ENCODE data around the gene OLFML3.

The OLFML3 gene

GRCh38 chr1:113965703-113966412 is 13.4 kb upstream of the OLFML3 start:
- DNase-seq (ENCODE audit: low read depth): no peak
- H3K4me3 ChIP-seq (ENCODE audit: control insufficient read depth, low read depth, low read length): no peak overlapping the region
- TF ChIP-seq CTCF (conservative IDR thresholded peaks at IDR 0.05; ENCODE audit: control insufficient read depth, insufficient read depth, low read depth, low read length): no peak

GRCh38 chr1:113972954-113973353 is 6.3 kb upstream of the OLFML3 start:
- DNase-seq (ENCODE audit: low read depth): no peak
- no peak overlapping the region for H3K4me3 ChIP-seq (ENCODE audit: control insufficient read depth, low read depth, low read length)
- TF ChIP-seq CTCF (conservative IDR thresholded peaks at IDR 0.05; ENCODE audit: control insufficient read depth, insufficient read depth, low read depth, low read length): no peak

GRCh38 chr1:113975211-113975895 is 3.9 kb upstream of the OLFML3 start:
- no peak for DNase-seq (ENCODE audit: low read depth)
- H3K4me3 ChIP-seq (ENCODE audit: control insufficient read depth, low read depth, low read length): no peak overlapping the region
- no peak for TF ChIP-seq CTCF (conservative IDR thresholded peaks at IDR 0.05; ENCODE audit: control insufficient read depth, insufficient read depth, low read depth, low read length)

GRCh38 chr1:113976609-113977278 is 2.5 kb upstream of the OLFML3 start:
- no peak overlapping the region for H3K4me3 ChIP-seq (ENCODE audit: control insufficient read depth, low read depth, low read length)
- DNase-seq (ENCODE audit: low read depth): peak; percentile 60
- TF ChIP-seq CTCF (conservative IDR thresholded peaks at IDR 0.05; ENCODE audit: control insufficient read depth, insufficient read depth, low read depth, low read length): peak; percentile 82

GRCh38 chr1:113977906-113978305 is 1.4 kb upstream of the OLFML3 start:
- no peak overlapping the region for H3K4me3 ChIP-seq (ENCODE audit: control insufficient read depth, low read depth, low read length)
- DNase-seq (ENCODE audit: low read depth): no peak
- no peak for TF ChIP-seq CTCF (conservative IDR thresholded peaks at IDR 0.05; ENCODE audit: control insufficient read depth, insufficient read depth, low read depth, low read length)

GRCh38 chr1:113980110-113980509 is 836 bp downstream of the OLFML3 start:
- DNase-seq (ENCODE audit: low read depth): peak; percentile 54
- no peak for TF ChIP-seq CTCF (conservative IDR thresholded peaks at IDR 0.05; ENCODE audit: control insufficient read depth, insufficient read depth, low read depth, low read length)
- H3K4me3 ChIP-seq (ENCODE audit: control insufficient read depth, low read depth, low read length): peak overlapping the region; percentile 48

Data from fibroblast of mammary gland (primary cell).